Smooth muscle cell of trachea (primary cell): Measurements from ENCODE around the gene CEP83. TPM values are rescaled to one million over a fixed set of nuclear protein-coding genes. Genes with fewer than 3 reads are reported as not detected.

ENCODE experiments used
- total RNA-seq: library from RNA; depleted of rRNA; stranded (reverse); fragments of >200 nt; gene quantifications from 2 replicates; pipeline ENCODE4 v1.2.1, GENCODE V29; 2014

The CEP83 gene
- 8.9 and 18.8 TPM in 2 replicates for total RNA-seq

DNA sequence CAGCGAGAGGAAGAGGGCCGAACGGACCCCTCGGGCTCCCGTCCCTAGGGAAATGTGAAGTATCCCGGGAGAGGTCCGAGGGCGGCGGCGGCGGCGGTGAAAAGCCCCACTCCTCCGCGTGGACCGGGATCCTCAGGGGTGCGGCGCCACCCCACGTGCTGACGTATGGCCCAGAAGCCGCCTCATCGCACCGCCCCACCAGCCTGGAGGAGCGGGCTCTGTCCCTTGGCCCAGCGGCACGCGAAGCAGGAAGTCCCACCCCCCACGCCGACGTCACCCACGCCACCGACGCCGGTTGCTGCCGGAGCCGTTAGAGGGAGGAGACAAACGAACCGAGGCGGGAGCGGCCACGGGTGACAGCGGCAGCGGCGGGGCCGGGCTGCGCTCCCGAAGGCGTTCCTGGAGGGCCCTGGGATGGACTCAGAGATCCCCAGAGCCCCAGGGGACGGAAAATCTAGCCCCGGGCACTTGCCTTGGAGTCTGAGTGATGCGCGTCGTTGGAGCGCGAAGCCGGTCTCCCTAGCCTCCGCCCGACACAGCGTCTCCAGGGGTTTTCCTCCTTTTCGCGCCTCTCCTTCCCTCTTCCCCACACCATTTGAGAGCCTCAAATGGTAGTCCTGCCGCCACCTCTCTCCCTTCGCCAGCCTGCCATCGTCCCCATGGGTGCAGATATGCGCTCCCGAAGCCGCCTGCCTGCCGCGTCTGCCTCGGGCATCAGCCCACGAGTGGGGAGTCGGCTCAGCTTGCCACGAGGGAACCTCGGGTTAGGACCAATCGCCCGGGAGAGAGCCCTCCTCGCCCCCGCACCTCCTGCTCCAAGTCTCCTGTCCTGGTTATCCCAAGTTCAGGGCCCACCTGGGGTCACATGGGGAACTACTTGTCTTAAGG is at the start of gene CEP83:
CEP83 (minus strand) TSS at position 140 of the 888 bp plus-strand sequence. CDS start 47,377 bp downstream, outside the sequence.

Other genes starting within 250 kb of the CEP83 start
- gene TMCC3, start 190.7 kb upstream of the CEP83 start, total RNA-seq, result 0.73 and 0.83 TPM in 2 replicates